ENCODE measurements around the gene RSPH6A.

DNA sequence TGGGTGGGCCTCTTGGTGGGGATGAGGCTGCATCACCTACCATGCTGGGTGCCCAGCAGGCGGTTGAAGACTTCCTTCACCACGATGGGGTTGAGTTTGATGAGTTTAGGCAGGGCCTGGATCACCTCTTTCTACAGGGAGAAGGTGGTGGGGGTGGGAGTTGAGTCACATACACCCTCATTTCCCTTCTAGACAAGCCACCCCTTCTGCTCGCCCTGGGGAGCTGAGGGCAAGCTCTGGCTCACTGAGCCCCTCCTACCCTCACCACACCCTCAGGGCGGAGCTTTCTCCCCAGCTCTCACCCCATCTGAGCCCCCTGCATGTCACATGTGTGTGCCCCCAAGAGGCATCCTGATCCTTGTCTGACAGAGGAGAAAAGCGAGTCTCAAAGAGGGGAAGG lies 7.6 kb upstream of the RSPH6A start:
- TF ChIP-seq, protein P1, sequence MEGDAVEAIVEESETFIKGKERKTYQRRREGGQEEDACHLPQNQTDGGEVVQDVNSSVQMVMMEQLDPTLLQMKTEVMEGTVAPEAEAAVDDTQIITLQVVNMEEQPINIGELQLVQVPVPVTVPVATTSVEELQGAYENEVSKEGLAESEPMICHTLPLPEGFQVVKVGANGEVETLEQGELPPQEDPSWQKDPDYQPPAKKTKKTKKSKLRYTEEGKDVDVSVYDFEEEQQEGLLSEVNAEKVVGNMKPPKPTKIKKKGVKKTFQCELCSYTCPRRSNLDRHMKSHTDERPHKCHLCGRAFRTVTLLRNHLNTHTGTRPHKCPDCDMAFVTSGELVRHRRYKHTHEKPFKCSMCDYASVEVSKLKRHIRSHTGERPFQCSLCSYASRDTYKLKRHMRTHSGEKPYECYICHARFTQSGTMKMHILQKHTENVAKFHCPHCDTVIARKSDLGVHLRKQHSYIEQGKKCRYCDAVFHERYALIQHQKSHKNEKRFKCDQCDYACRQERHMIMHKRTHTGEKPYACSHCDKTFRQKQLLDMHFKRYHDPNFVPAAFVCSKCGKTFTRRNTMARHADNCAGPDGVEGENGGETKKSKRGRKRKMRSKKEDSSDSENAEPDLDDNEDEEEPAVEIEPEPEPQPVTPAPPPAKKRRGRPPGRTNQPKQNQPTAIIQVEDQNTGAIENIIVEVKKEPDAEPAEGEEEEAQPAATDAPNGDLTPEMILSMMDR (IDR thresholded peaks at IDR 0.05), result no peak
- no peak for TF ChIP-seq POLR2A (IDR thresholded peaks at IDR 0.05)

Measured in lower leg skin (tissue), 3 donors.